Measurements from ENCODE around the gene IQCK. TPM values are rescaled to one million over a fixed set of nuclear protein-coding genes. Genes with fewer than 3 reads are reported as not detected.

The IQCK gene
- total RNA-seq, result 14.0 and 16.5 TPM in 2 replicates

GRCh38 chr16:19717741-19718623 is at the start of gene IQCK, which contains the start of gene KNOP1:
Gene IQCK, plus strand, starts transcription at chr16:19718271. Its CDS starts 36 bp downstream, at chr16:19718307.
Gene KNOP1, minus strand, starts transcription at chr16:19718227. Its CDS starts 3,192 bp downstream, at chr16:19715035.

GRCh38 chr16:19884611-19885450 is 166.8 kb downstream of the IQCK start, which contains the start of gene GPRC5B:
Gene GPRC5B, minus strand, starts transcription at chr16:19884848. Its CDS starts 12,003 bp downstream, at chr16:19872845.

Other genes starting within 250 kb of the IQCK start
- gene GDE1, start 196.2 kb upstream of the IQCK start, total RNA-seq, result 34.8 and 50.2 TPM in 2 replicates
- 3.4 and 4.4 TPM in 2 replicates for gene CCP110, start 194.3 kb upstream of the IQCK start, total RNA-seq
- 44.0 and 55.1 TPM in 2 replicates for gene VPS35L, start 162.6 kb upstream of the IQCK start, total RNA-seq
- 5.3 and 18.4 TPM in 2 replicates for gene KNOP1, start within 50 bp of the IQCK start, total RNA-seq
- 16.4 and 28.4 TPM in 2 replicates for gene GPRC5B, start 166.6 kb downstream of the IQCK start, total RNA-seq